Spinal cord (tissue), 10 donors: Measurements from ENCODE around the gene HOXA10. TPM values are rescaled to one million over a fixed set of nuclear protein-coding genes. Genes with fewer than 3 reads are reported as not detected.
A peak's percentile ranks its signal among the peaks of the same experiment; 100 is the strongest.

Source experiments
- DNase-seq, 6 donors: peaks; one replicate each; pipeline versions ENCODE4 v3.0.0 to v3.0.0-alpha.2; 2013 to 2015; ENCODE audit warnings: low spot score in 6 of 6, low read depth in 4 of 6
- H3K27ac ChIP-seq: one replicate; pipeline ENCODE4 v1.5.1; 2013; ENCODE audit warnings: low read depth, low read length, control low read depth
- H3K27me3 ChIP-seq: one replicate; pipeline ENCODE4 v1.6.1; 2013; ENCODE audit warnings: low read length; ENCODE audit not compliant: control insufficient read depth, insufficient read depth
- H3K36me3 ChIP-seq: one replicate; pipeline ENCODE4 v1.6.1; 2013; ENCODE audit warnings: low read length; ENCODE audit not compliant: control insufficient read depth, insufficient read depth
- H3K4me1 ChIP-seq: one replicate; pipeline ENCODE4 v1.6.1; 2013; ENCODE audit warnings: low read length; ENCODE audit not compliant: control insufficient read depth, insufficient read depth
- H3K4me3 ChIP-seq: one replicate; pipeline ENCODE4 v1.5.1; 2013; ENCODE audit warnings: low read depth, low read length, control low read depth
- H3K9me3 ChIP-seq: one replicate; pipeline ENCODE4 v1.6.1; 2013; ENCODE audit warnings: low read length; ENCODE audit not compliant: control insufficient read depth, insufficient read depth
- WGBS: methylation state at CpG from one replicate; pipeline ENCODE4 v1.1.5; 2013; ENCODE audit warnings: missing lambda C conversion rate; ENCODE audit not compliant: insufficient coverage; 5-methylcytosine and 5-hydroxymethylcytosine counted together
- polyA plus RNA-seq, 2 donors: library from polyadenylated mRNA; unstranded; fragments of 120-200 nt; gene quantifications; one replicate each; pipeline ENCODE4 v1.2.1, GENCODE V29; 2013; ENCODE audit not compliant: insufficient read length in 2 of 2
- total RNA-seq, 2 donors: library from RNA; depleted of rRNA in 1 of 2; stranded (reverse); fragments of 120-200 nt in 1 of 2; fragments of >200 nt in 1 of 2; gene quantifications; one replicate each; pipeline versions ENCODE4 v1.2.3 to v1.2.4, GENCODE V29; 2013 to 2014
- donor health status: healthy.

HOXA10 gene
- total and polyA plus RNA-seq, 4 donors = 0.22 to 14.0 (median 0.78) TPM

- H3K4me3 ChIP-seq = peak overlapping the region; percentile 53
- H3K27me3 ChIP-seq = peaks cover 99% of the 10 kb centered on the region
- 6% methylated on average over 22 of the region's 24 CpGs for WGBS
- no peaks in the 10 kb centered on the region for H3K36me3 ChIP-seq
- peak overlapping the region; percentile 83 for H3K27ac ChIP-seq
- H3K4me1 ChIP-seq = peaks cover 62% of the 10 kb centered on the region
- no peak for DNase-seq
- H3K9me3 ChIP-seq = no peaks in the 10 kb centered on the region
These were observed 11.9 kb upstream of the HOXA10 start for GRCh38 chr7:27185854-27186667.

- WGBS = 4% methylated on average over 37 of the region's 43 CpGs
- peak in 1 of 6 donors; percentile 53 for DNase-seq
- Histone ChIP-seq H3K36me3 (no peaks in the 10 kb centered on the region), H3K27ac (peak within 1 kb of the TSS; percentile 83), H3K4me1 (peaks cover 68% of the 10 kb centered on the region), H3K4me3 (peak within 1 kb of the TSS; percentile 53), H3K9me3 (no peaks in the 10 kb centered on the region), H3K27me3 (peaks cover 99% of the 10 kb centered on the region)
These were observed 11.1 kb upstream of the HOXA10 start, which contains the start of gene HOXA11 for GRCh38 chr7:27185013-27185853. TSS of gene HOXA11 (minus strand) at chr7:27185232. CDS start at chr7:27185144, 88 bp downstream.

- under 1% methylated on average over 72 of the region's 72 CpGs for WGBS
- DNase-seq = peak in 1 of 6 donors; percentile 58
These were observed 10.4 kb upstream of the HOXA10 start for GRCh38 chr7:27184337-27185012.

GRCh38 chr7:27183682-27184336 is 9.7 kb upstream of the HOXA10 start:
- H3K27me3 ChIP-seq = peaks cover 99% of the 10 kb centered on the region
- H3K27ac ChIP-seq = peak overlapping the region; percentile 81
- WGBS = 3% methylated on average over 19 of the region's 30 CpGs
- H3K9me3 ChIP-seq = no peaks in the 10 kb centered on the region
- DNase-seq = peak in 1 of 6 donors; percentile 60
- H3K4me1 ChIP-seq = peaks cover 70% of the 10 kb centered on the region
- peak overlapping the region; percentile 53 for H3K4me3 ChIP-seq
- H3K36me3 ChIP-seq = no peaks in the 10 kb centered on the region

More at GRCh38 chr7:27184337-27185012, 10.4 kb upstream of the HOXA10 start:
- H3K9me3 ChIP-seq = no peaks in the 10 kb centered on the region
- no peaks in the 10 kb centered on the region for H3K36me3 ChIP-seq
- H3K27me3 ChIP-seq = peaks cover 99% of the 10 kb centered on the region
- peaks cover 72% of the 10 kb centered on the region for H3K4me1 ChIP-seq
- H3K4me3 ChIP-seq = peak overlapping the region; percentile 53
- H3K27ac ChIP-seq = peak overlapping the region; percentile 81

- Histone ChIP-seq H3K4me3 (peak overlapping the region; percentile 53), H3K36me3 (no peaks in the 10 kb centered on the region), H3K27ac (peak overlapping the region; percentile 81), H3K9me3 (no peaks in the 10 kb centered on the region), H3K27me3 (peaks cover 99% of the 10 kb centered on the region), H3K4me1 (peaks cover 62% of the 10 kb centered on the region)
- no peak for DNase-seq
- WGBS = 6% methylated on average over 34 of the region's 39 CpGs
These were observed 9.0 kb upstream of the HOXA10 start for GRCh38 chr7:27182861-27183681.

- Histone ChIP-seq H3K36me3 (no peaks in the 10 kb centered on the region), H3K27me3 (peaks cover 99% of the 10 kb centered on the region), H3K4me3 (peak overlapping the region; percentile 53), H3K27ac (peak overlapping the region; percentile 29), H3K9me3 (no peaks in the 10 kb centered on the region), H3K4me1 (peaks cover 60% of the 10 kb centered on the region)
- whole genome bisulfite sequencing = 14% methylated on average over 1 of the region's 4 CpGs
- no peak for DNase-seq
These were observed 8.2 kb upstream of the HOXA10 start for GRCh38 chr7:27182285-27182841.

- Histone ChIP-seq H3K4me1 (peaks cover 65% of the 10 kb centered on the region), H3K36me3 (no peaks in the 10 kb centered on the region), H3K4me3 (no peak overlapping the region), H3K27ac (peak overlapping the region; percentile 29), H3K9me3 (no peaks in the 10 kb centered on the region), H3K27me3 (peaks cover 99% of the 10 kb centered on the region)
- WGBS = 61% methylated on average over 2 of the region's 4 CpGs
- DNase-seq = no peak
These were observed 7.7 kb upstream of the HOXA10 start for GRCh38 chr7:27181795-27182275.
